Gastrocnemius medialis (tissue), 4 donors: Measurements from ENCODE around the gene FRAS1.

Source experiments
- CTCF ChIP-seq, 5 experiments: fragments of 450-650 bp in 3 of 5; fragments of 200-600 bp in 2 of 5; sonication (generic) in 2 of 5; IDR thresholded peaks in 4 of 5; conservative IDR thresholded peaks in 1 of 5; 1 replicate in 4 of 5; 2 replicates in 1 of 5; pipeline ENCODE4 v1.5.1; 2016 to 2019; ENCODE audit warnings: antibody characterized with exemption in 5 of 5, mild to moderate bottlenecking in 3 of 5, moderate library complexity in 3 of 5
- POLR2A ChIP-seq, 2 donors: fragments of 450-650 bp; IDR thresholded peaks; one replicate each; pipeline ENCODE4 v1.6.1; 2017; ENCODE audit warnings: antibody characterized with exemption in 2 of 2, mild to moderate bottlenecking in 2 of 2, moderate library complexity in 2 of 2

DNA sequence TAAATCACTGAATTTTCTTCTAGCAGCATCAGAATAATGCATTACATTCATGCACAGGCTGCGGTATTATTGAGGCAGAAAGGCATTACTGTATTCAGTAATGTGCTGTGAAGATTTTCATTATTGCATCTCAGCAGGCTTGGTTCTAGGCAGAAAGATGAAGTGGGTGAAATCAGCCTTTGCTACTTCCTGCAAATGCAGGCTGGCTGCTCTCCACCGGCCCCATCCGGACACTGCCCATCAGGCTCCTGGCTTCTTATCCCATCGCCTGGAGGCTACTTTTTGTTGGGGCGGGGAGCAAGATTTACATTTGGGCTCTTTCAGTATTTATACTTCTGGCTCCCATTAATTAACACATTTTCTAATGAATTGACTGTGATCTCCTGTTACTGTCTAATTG, 117.8 kb downstream of the FRAS1 start:
- TF ChIP-seq CTCF (IDR thresholded peaks at IDR 0.05 in 4 of 5, conservative IDR thresholded peaks at IDR 0.05 in 1 of 5), result no peak
- TF ChIP-seq POLR2A (IDR thresholded peaks at IDR 0.05), result no peak
